Choroid plexus epithelial cell (primary cell): ENCODE measurements around the gene SNU13.
"Not testable (repeated sequence)": the region's sequence is repeated elsewhere in the genome, so short reads cannot be mapped to it uniquely, and the experiment has no call there.

Experiments
- DNase-seq: peaks from one replicate; pipeline ENCODE4 v3.0.0-alpha.2; 2010; ENCODE audit warnings: low read depth
- H3K4me3 ChIP-seq: 2 replicates; pipeline ENCODE4 v1.5.1; 2011; ENCODE audit warnings: low read depth, mild to moderate bottlenecking, control low read depth, low read length, moderate library complexity
- TF ChIP-seq, protein P1 (sequence below): conservative IDR thresholded peaks from 2 replicates; pipeline ENCODE4 v1.5.1; 2011; ENCODE audit warnings: low read depth, mild to moderate bottlenecking, control low read depth, inconsistent platforms, low read length, moderate library complexity

SNU13 gene

DNA sequence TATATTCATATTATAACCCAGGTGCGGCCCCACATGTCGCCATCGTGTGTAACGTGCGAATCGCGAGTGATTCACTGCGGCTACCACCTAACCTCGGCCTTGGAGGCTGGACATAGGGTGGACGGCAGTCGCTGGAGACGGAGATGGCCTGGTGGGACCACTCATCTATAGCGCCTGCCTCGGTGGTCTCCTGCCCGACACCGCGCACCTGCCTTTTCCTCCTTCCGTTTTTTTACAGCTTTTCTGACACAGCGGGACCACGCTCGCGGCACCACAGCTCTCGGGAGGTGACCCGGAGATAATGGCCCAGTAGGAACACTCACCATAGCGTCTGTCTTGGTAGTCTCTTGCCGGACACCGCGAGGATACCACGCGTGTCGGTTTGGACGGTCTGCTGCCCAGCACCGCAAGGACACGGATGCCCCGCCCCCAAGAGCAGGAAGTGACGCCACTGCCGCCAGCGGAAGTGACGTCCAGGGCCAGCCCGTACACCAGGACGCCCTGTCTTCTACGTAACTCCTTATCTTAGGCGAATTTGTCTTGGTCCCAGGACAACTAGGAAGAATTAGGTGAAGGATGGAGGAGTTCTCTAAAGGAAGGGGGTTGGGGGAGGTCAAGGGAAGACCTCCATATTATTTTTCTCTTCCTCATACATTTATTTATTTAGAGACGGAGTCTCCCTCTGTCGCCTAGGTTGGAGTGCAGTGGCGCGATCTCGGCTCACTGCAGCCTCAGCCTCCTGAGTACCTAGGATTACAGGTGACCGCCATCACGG, 6.4 kb downstream of the SNU13 start:
- TF ChIP-seq, protein P1, sequence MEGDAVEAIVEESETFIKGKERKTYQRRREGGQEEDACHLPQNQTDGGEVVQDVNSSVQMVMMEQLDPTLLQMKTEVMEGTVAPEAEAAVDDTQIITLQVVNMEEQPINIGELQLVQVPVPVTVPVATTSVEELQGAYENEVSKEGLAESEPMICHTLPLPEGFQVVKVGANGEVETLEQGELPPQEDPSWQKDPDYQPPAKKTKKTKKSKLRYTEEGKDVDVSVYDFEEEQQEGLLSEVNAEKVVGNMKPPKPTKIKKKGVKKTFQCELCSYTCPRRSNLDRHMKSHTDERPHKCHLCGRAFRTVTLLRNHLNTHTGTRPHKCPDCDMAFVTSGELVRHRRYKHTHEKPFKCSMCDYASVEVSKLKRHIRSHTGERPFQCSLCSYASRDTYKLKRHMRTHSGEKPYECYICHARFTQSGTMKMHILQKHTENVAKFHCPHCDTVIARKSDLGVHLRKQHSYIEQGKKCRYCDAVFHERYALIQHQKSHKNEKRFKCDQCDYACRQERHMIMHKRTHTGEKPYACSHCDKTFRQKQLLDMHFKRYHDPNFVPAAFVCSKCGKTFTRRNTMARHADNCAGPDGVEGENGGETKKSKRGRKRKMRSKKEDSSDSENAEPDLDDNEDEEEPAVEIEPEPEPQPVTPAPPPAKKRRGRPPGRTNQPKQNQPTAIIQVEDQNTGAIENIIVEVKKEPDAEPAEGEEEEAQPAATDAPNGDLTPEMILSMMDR: no peak
- peak; percentile 92 for DNase-seq
- H3K4me3 ChIP-seq: peak overlapping the region; percentile 80

DNA sequence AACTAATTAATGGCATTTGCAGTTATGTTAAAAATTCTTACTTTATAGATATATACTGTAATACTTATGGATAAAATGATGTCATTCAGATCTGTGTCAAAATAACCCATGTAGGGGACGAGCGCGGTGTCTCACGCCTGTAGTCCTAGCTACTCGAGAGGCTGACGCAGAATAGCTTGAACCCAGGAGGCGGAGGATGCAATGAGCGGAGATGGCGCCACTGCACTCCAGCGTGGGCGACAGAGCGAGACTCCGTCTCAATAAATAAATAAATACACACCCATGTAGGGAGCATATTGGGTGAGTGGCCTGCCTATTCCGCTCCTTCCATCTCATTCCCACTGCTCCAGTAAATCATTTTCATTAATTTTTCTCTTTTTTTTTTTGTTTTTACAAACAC, 7.1 kb downstream of the SNU13 start:
- TF ChIP-seq, protein P1: no peak
- DNase-seq: peak; percentile 37

DNA sequence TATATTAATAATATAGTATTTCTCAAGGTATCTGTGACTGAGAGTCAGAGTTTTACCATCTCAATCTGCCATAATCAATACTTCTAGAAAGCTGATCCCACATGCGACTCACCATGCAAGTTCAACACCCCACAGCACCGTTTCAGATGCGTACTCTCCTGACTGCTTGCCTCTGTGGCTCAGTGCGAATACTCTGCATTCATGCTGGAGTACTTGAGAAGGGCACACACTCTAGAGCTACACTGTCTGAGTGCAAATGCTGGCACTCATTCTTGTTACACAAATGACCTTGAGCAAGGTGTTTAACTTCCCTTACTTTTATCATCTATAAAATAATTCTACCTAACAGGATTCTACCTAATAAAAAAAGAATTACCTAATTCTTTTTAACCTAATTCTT, 12.5 kb downstream of the SNU13 start:
- DNase-seq: no peak
- H3K4me3 ChIP-seq: no peak overlapping the region
- TF ChIP-seq, protein P1: no peak

More for the DNA sequence above, 7.1 kb downstream of the SNU13 start:
- H3K4me3 ChIP-seq: peak overlapping the region; percentile 80

DNA sequence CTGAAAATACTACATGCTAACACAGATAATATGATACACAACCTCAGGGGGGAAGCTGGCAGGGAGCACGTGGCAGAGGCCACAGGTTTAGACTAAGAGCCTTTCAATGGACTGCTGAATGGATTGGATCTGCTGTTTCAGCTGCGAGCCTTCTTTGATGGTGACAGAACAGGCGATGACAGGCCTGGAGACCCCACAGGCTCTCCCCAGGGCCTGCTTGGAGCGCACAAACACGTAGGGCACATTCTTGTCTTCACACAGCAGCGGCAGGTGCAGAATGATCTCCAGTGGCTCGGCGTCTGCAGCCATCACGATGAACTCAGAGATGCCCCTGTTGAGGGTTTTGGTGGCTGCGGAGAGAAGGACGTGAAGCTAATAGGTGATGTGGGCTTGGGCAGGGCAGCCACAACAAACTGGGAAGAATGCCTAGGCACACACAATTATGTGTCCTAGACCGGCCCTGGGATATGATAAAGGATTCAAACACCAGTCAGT, 13.8 kb downstream of the SNU13 start:
- no peak for DNase-seq
- TF ChIP-seq, protein P1: no peak

DNA sequence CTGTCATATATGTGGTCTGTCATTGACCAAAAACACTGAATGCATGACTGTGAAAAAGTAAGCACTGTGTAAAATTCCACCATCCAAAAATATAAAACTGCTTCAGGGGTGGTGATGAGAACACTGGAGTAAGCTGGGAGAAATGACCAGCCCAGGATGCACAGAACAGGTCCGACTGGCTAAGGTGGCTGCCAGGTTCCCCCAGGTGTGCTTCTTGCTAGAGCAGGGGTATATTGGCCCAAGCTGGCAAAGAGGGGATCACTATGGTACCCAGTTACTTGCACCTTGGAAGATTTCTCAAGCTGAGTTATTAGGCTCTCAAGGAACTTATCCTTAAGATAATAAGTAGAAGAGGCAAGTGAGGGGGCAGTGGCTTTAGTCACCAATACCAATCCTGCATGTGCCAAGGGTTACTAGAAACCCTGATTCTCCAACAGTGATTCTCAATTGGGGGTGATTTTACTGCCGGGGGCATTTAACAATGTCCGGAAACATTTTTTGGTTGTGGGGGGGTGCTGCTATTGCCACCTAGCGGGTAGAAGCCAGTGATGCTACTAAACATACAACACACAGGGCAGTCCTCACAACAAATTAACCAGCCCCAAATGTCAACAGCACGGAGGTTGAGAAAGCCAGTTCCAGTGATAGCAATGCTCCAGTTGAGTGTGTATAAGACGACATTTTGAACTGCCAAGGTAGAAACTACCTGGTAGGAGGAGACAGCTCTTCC, 15.7 kb downstream of the SNU13 start:
- DNase-seq: peak; percentile 20
- TF ChIP-seq, protein P1: peak; percentile 56
- H3K4me3 ChIP-seq: no peak overlapping the region

More for the DNA sequence above, 13.8 kb downstream of the SNU13 start:
- H3K4me3 ChIP-seq: no peak overlapping the region

DNA sequence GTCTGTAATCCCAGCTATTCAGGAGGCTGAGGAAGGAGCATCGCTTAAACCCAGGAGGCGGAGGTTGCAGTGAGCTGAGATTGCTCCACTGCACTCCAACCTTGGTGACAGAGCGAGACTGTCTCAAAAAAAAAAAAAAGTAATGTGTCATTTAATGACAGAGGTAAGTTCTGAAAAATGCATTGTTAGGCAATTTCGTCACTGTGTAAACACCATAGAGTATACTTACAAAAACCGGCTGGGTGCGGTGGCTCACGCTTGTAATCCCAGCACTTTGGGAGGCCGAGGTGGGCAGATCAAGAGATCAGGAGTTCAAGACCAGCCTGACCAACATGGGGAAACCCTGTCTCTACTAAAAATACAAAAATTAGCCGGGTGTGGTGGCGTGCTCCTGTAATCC, 16.6 kb downstream of the SNU13 start:
- DNase-seq, H3K4me3 ChIP-seq: not testable (repeated sequence)

DNA sequence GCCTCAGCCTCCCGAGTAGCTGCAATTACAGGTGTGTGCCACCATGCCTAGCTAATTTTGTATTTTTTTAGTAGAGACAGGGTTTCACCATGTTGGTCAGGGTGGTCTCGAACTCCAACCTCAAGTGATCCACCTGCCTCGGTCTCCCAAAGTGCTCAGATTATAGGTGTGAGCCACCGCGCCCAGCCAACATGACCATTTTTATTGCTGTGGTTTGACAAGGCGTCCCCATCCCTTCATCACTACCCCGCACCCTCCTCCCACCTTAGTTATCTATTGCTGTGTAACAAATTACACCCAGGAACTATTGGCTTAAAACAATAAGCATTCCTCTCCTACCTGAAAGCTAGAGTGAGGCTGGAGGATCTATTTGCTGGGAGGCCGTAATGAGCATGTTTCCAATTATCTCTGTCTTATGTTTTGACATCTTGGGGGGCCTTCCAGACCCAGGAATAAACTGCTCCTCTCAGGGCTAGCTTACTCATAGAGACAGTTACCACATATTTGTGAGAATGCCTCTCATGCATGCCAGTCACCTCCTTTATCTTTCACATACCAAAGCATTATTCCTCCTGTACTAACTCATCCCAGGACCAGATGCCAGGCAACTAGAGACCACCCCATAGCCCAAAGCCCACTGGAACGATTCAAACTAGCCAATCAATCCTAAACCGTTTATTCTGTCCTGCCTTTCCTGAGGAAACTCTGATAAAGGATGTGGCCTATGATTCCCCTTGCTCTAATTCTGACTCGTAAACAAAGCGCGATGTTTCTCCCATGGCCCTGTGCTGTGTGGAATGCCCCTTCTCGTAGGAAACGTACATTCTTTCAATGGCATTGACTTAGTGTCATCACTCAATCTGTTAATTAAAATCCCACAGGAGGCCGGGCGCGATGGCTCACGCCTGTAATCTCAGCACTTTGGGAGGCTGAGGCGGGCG, 19.4 kb downstream of the SNU13 start:
- H3K4me3 ChIP-seq: no peak overlapping the region
- DNase-seq: peak; percentile 75
- TF ChIP-seq, protein P1: no peak
